ENCODE measurements around the gene BCAP29. TPM values are rescaled to one million over a fixed set of nuclear protein-coding genes. Genes with fewer than 3 reads are reported as not detected.

Gene BCAP29
- total RNA-seq, 2 donors from 2014 or later, result 63.1 to 71.4 TPM

- no peaks in the 10 kb centered on the region for H3K27me3 ChIP-seq
- H3K4me3 ChIP-seq, result no peak overlapping the region
- intact Hi-C loops (cut with DNase I), result loop anchor here (10.0 kb wide), 1 partner anchor 334 kb away; the partner anchor contains the start of gene DLD
- H3K9ac ChIP-seq (ENCODE audit: low read depth in 2 of 2, low read length in 2 of 2), result no peak overlapping the region
- H3K4me1 ChIP-seq, result no peaks in the 10 kb centered on the region
- H3K36me3 ChIP-seq, result peaks cover 2% of the 10 kb centered on the region
- no peak for DNase-seq
- H3K9me3 ChIP-seq, result no peaks in the 10 kb centered on the region
- no peak overlapping the region for H3K27ac ChIP-seq
- TF ChIP-seq CTCF (IDR thresholded peaks at IDR 0.05), result no peak
These were observed 19.0 kb upstream of the BCAP29 start for GRCh38 chr7:107560898-107561516.

GRCh38 chr7:107563081-107563774, 16.8 kb upstream of the BCAP29 start:
- Histone ChIP-seq H3K4me3 (peak overlapping the region; percentile 78), H3K27me3 (no peaks in the 10 kb centered on the region), H3K27ac (peak overlapping the region; percentile 95), H3K4me1 (no peaks in the 10 kb centered on the region), H3K36me3 (no peaks in the 10 kb centered on the region), H3K9me3 (no peaks in the 10 kb centered on the region), H3K9ac (ENCODE audit: low read depth in 2 of 2, low read length in 2 of 2) (peak overlapping the region; percentile 87 to 88)
- intact Hi-C loops (cut with DNase I), result loop anchor here (10.0 kb wide), 1 partner anchor 332 kb away; the partner anchor contains the start of gene DLD
- no peak for DNase-seq
- TF ChIP-seq CTCF (IDR thresholded peaks at IDR 0.05), result no peak

GRCh38 chr7:107563775-107564552, 16.1 kb upstream of the BCAP29 start, which contains the start of the genes COG5 and DUS4L:
TSS of gene COG5 (minus strand) at chr7:107563920. CDS start at chr7:107563896, 24 bp downstream.
TSS of gene DUS4L (plus strand) at chr7:107563971. CDS start at chr7:107567071, 3,100 bp downstream.
- Histone ChIP-seq H3K4me3 (peak within 1 kb of the TSS; percentile 78), H3K4me1 (no peaks in the 10 kb centered on the region), H3K9ac (ENCODE audit: low read depth in 2 of 2, low read length in 2 of 2) (peak within 1 kb of the TSS; percentile 88 to 97), H3K36me3 (no peaks in the 10 kb centered on the region), H3K9me3 (no peaks in the 10 kb centered on the region), H3K27ac (peak within 1 kb of the TSS; percentile 95), H3K27me3 (no peaks in the 10 kb centered on the region)
- TF ChIP-seq CTCF (IDR thresholded peaks at IDR 0.05), result no peak
- peak; percentile 87 for DNase-seq
- intact Hi-C loops (cut with DNase I), result loop anchor here (10.0 kb wide), 1 partner anchor 331 kb away; the partner anchor contains the start of gene DLD

GRCh38 chr7:107564553-107565298, 15.3 kb upstream of the BCAP29 start:
- Histone ChIP-seq H3K4me1 (no peaks in the 10 kb centered on the region), H3K4me3 (peak overlapping the region; percentile 78)

More at GRCh38 chr7:107564553-107565298, 15.3 kb upstream of the BCAP29 start:
- H3K9me3 ChIP-seq, result no peaks in the 10 kb centered on the region
- DNase-seq, result no peak
- H3K9ac ChIP-seq (ENCODE audit: low read depth in 2 of 2, low read length in 2 of 2), result peak overlapping the region; percentile 88 to 97
- no peaks in the 10 kb centered on the region for H3K27me3 ChIP-seq
- TF ChIP-seq CTCF (IDR thresholded peaks at IDR 0.05), result no peak
- H3K36me3 ChIP-seq, result no peaks in the 10 kb centered on the region
- peak overlapping the region; percentile 95 for H3K27ac ChIP-seq
- intact Hi-C loops (cut with DNase I), result loop anchor here (10.0 kb wide), 1 partner anchor 330 kb away; the partner anchor contains the start of gene DLD
